Jurkat, Clone E6-1 (cell line): ENCODE data around the gene SETD2.

Source experiments
- DNase-seq: peaks from one replicate; pipeline ENCODE4 v3.0.0-alpha.2; 2011; ENCODE audit warnings: low read depth, low spot score
- H3K4me3 ChIP-seq: 2 replicates; pipeline ENCODE4 v1.5.1; 2011; ENCODE audit warnings: mild to moderate bottlenecking, low read length, control low read depth, moderate library complexity

SETD2 gene

GRCh38 chr3:47016086-47016933 lies 147.6 kb downstream of the SETD2 start:
- peak overlapping the region; percentile 31 for H3K4me3 ChIP-seq
- DNase-seq: no peak

- DNase-seq: peak; percentile 30
- H3K4me3 ChIP-seq: no peak overlapping the region
Measured at GRCh38 chr3:47015151-47015550, 148.8 kb downstream of the SETD2 start.

GRCh38 chr3:47014036-47014435 lies 149.9 kb downstream of the SETD2 start:
- H3K4me3 ChIP-seq: no peak overlapping the region
- no peak for DNase-seq

- DNase-seq: no peak
- H3K4me3 ChIP-seq: no peak overlapping the region
Measured at GRCh38 chr3:47013231-47013630, 150.7 kb downstream of the SETD2 start.

- DNase-seq: peak; percentile 69
- no peak overlapping the region for H3K4me3 ChIP-seq
Measured at GRCh38 chr3:47012342-47013230, 151.3 kb downstream of the SETD2 start.

- no peak overlapping the region for H3K4me3 ChIP-seq
- DNase-seq: no peak
Measured at GRCh38 chr3:47011371-47011770, 152.5 kb downstream of the SETD2 start.

GRCh38 chr3:47010910-47011309 lies 153.0 kb downstream of the SETD2 start:
- no peak for DNase-seq
- no peak overlapping the region for H3K4me3 ChIP-seq

GRCh38 chr3:47010111-47010712 lies 153.7 kb downstream of the SETD2 start:
- H3K4me3 ChIP-seq: no peak overlapping the region
- DNase-seq: no peak

- no peak for DNase-seq
- H3K4me3 ChIP-seq: no peak overlapping the region
Measured at GRCh38 chr3:47009225-47010110, 154.4 kb downstream of the SETD2 start.

- H3K4me3 ChIP-seq: no peak overlapping the region
- DNase-seq: no peak
Measured at GRCh38 chr3:47008851-47009224, 155.1 kb downstream of the SETD2 start.

GRCh38 chr3:47008234-47008796 lies 155.6 kb downstream of the SETD2 start:
- H3K4me3 ChIP-seq: no peak overlapping the region
- no peak for DNase-seq

GRCh38 chr3:47007482-47008233 lies 156.3 kb downstream of the SETD2 start:
- DNase-seq: no peak

GRCh38 chr3:47007001-47007400 lies 156.9 kb downstream of the SETD2 start:
- DNase-seq: no peak
- H3K4me3 ChIP-seq: no peak overlapping the region

More at GRCh38 chr3:47007482-47008233, 156.3 kb downstream of the SETD2 start:
- no peak overlapping the region for H3K4me3 ChIP-seq

GRCh38 chr3:47006145-47006651 lies 157.7 kb downstream of the SETD2 start:
- H3K4me3 ChIP-seq: no peak overlapping the region
- no peak for DNase-seq

GRCh38 chr3:47005212-47006144 lies 158.4 kb downstream of the SETD2 start:
- no peak overlapping the region for H3K4me3 ChIP-seq

GRCh38 chr3:47004369-47005211 lies 159.3 kb downstream of the SETD2 start:
- DNase-seq: no peak
- no peak overlapping the region for H3K4me3 ChIP-seq

More at GRCh38 chr3:47005212-47006144, 158.4 kb downstream of the SETD2 start:
- no peak for DNase-seq
